Mesothelial cell of epicardium (in vitro differentiated cells): Measurements from ENCODE around the gene ANKS1B. TPM values are rescaled to one million over a fixed set of nuclear protein-coding genes. Genes with fewer than 3 reads are reported as not detected.

Experiments used
- DNase-seq, 2 experiments: peaks; one replicate each; pipeline ENCODE4 v3.0.0; 2021; ENCODE audit warnings: low spot score in 2 of 2; ENCODE audit not compliant: unreplicated experiment in 2 of 2
- H3K27ac Mint-ChIP-seq: 2 replicates; pipeline ENCODE4 v1.8.0; 2021; ENCODE audit warnings: mixed read lengths
- H3K27me3 Mint-ChIP-seq: 2 replicates; pipeline ENCODE4 v1.8.0; 2021; ENCODE audit warnings: low read depth, mixed read lengths
- H3K36me3 Mint-ChIP-seq: 2 replicates; pipeline ENCODE4 v1.8.0; 2021; ENCODE audit warnings: mixed read lengths
- H3K4me1 Mint-ChIP-seq: 2 replicates; pipeline ENCODE4 v1.8.0; 2021; ENCODE audit warnings: mixed read lengths
- H3K4me3 Mint-ChIP-seq: 2 replicates; pipeline ENCODE4 v1.8.0; 2021; ENCODE audit warnings: mild to moderate bottlenecking, moderate library complexity, mixed read lengths
- H3K9me3 Mint-ChIP-seq: 2 replicates; pipeline ENCODE4 v1.8.0; 2021; ENCODE audit warnings: mixed read lengths
- CTCF ChIP-seq: fragments of 200-600 bp; sonication (generic); IDR thresholded peaks from one replicate; pipeline ENCODE4 v1.5.0; 2021; ENCODE audit warnings: antibody characterized with exemption; ENCODE audit not compliant: unreplicated experiment
- total RNA-seq: library from RNA; stranded (reverse); gene quantifications from 3 replicates; pipeline ENCODE4 v1.2.1, GENCODE V29; 2021

Gene ANKS1B
- total RNA-seq, 1 donor from 2014 or later, result 8.8 TPM

- H3K27me3 Mint-ChIP-seq, result no peaks in the 10 kb centered on the region
Observed at GRCh38 chr12:99265648-99266047, 719.1 kb downstream of the ANKS1B start.

GRCh38 chr12:99261256-99261655 is 723.5 kb downstream of the ANKS1B start:
- no peak overlapping the region for H3K27ac Mint-ChIP-seq
- H3K4me1 Mint-ChIP-seq, result peaks cover 2% of the 10 kb centered on the region
- H3K36me3 Mint-ChIP-seq, result no peaks in the 10 kb centered on the region
- H3K9me3 Mint-ChIP-seq, result peaks cover 9% of the 10 kb centered on the region
- no peak for DNase-seq
- no peaks in the 10 kb centered on the region for H3K27me3 Mint-ChIP-seq
- no peak overlapping the region for H3K4me3 Mint-ChIP-seq
- TF ChIP-seq CTCF, result no peak

More at GRCh38 chr12:99265648-99266047, 719.1 kb downstream of the ANKS1B start:
- Mint-ChIP-seq H3K4me3 (no peak overlapping the region), H3K27ac (no peak overlapping the region), H3K36me3 (no peaks in the 10 kb centered on the region), H3K4me1 (no peaks in the 10 kb centered on the region), H3K9me3 (peaks cover 9% of the 10 kb centered on the region)
- no peak for TF ChIP-seq CTCF
- DNase-seq, result no peak

GRCh38 chr12:99260456-99260996 is 724.2 kb downstream of the ANKS1B start:
- Mint-ChIP-seq H3K4me1 (peaks cover 2% of the 10 kb centered on the region), H3K4me3 (no peak overlapping the region), H3K27me3 (no peaks in the 10 kb centered on the region), H3K36me3 (no peaks in the 10 kb centered on the region), H3K9me3 (peaks cover 8% of the 10 kb centered on the region), H3K27ac (no peak overlapping the region)
- TF ChIP-seq CTCF, result no peak
- DNase-seq, result no peak

- no peak for DNase-seq
- no peak overlapping the region for H3K27ac Mint-ChIP-seq
Observed at GRCh38 chr12:99259040-99259934, 725.4 kb downstream of the ANKS1B start.

GRCh38 chr12:99257672-99258071 is 727.1 kb downstream of the ANKS1B start:
- no peak for TF ChIP-seq CTCF
- H3K9me3 Mint-ChIP-seq, result no peaks in the 10 kb centered on the region
- peaks cover 2% of the 10 kb centered on the region for H3K4me1 Mint-ChIP-seq
- H3K36me3 Mint-ChIP-seq, result no peaks in the 10 kb centered on the region
- H3K27ac Mint-ChIP-seq, result no peak overlapping the region
- no peaks in the 10 kb centered on the region for H3K27me3 Mint-ChIP-seq
- DNase-seq, result no peak
- H3K4me3 Mint-ChIP-seq, result no peak overlapping the region

More at GRCh38 chr12:99259040-99259934, 725.4 kb downstream of the ANKS1B start:
- TF ChIP-seq CTCF, result no peak
- Mint-ChIP-seq H3K36me3 (no peaks in the 10 kb centered on the region), H3K9me3 (peaks cover 4% of the 10 kb centered on the region), H3K27me3 (no peaks in the 10 kb centered on the region), H3K4me3 (no peak overlapping the region), H3K4me1 (peaks cover 2% of the 10 kb centered on the region)
